ENCODE measurements around the gene RALGAPA2.

The RALGAPA2 gene

DNA sequence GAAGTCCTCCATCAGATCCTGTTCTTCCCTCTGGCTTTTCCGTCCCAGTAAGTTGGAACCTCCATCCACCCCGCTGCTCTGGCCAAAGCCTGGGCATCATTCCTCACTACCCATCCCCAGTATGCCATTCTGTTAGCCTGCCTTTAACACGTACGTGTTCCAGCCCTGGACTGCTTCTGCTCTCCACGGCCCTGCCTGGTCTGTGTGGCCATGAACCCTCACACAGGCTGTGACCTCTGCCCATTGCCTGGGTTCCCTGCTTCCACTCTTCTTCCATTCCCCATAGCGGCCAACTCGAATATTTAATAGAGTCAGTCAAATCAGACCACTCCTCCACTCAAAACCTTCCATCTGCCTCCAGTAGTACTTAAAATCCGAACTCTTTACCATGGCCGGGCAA lies 29.4 kb downstream of the RALGAPA2 start:
- no peak for DNase-seq

DNA sequence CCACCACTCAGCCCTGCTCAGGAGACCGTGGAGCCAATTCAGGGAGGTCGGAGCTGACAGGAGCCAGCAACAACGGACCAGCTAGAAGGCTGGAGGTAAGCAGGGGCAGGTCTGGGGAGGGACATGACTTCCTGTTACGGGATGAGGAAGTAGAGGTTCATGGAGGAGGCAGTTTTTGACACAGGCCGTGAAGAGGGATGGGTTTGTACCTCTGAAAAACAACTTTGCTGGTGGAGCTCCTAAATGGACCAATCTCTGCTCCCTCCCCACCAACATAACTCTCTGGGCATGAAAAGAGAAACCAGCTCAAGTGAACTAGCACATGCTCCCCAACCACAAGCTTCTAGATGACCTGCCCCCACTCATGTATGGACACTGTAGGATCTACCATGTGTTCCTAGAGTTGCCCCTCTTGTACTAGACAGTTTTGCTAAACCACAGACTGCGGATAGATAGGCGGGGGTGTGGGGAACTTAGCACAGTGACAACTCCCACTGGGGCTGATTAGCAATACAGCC lies 31.4 kb downstream of the RALGAPA2 start:
- no peak for DNase-seq

DNA sequence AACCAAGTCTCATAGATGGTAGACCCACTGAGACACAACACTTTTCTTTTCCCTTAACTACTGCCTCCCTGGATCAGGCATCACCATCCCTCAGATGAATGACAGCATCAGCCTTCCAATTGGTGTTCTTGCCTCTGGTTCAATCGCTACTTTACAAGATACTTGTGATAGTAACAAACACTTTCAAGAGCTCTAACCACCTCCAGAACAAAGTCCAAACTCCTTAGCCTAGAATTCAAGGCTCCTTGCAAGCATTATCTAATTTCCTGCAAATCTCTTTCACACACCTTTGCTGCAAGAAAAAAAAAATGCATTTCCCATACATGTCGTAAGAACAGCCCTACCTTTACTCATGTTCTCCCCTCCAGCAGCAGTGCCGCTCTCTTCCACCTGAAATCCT lies 33.1 kb downstream of the RALGAPA2 start:
- DNase-seq, result no peak

DNA sequence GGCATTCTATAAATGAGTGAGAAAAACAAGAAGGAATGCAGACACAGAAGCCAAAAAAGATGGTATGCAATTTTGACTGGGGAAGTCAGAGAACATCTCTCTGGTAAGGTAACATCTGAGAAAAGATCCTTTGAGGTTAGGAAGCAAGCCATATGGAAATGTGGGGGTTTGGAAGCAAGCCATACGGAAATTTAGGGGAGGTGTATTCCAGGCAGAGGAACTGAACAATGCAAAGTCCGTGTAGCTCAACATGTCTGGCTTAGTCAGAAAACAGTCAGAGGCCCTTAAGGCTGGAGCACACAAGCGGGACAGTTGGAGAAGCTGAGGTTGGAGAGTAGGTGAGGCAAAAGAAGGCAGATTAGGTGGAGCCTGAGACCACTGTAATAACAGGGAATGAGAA lies 35.3 kb downstream of the RALGAPA2 start:
- peak; percentile 5 for DNase-seq

DNA sequence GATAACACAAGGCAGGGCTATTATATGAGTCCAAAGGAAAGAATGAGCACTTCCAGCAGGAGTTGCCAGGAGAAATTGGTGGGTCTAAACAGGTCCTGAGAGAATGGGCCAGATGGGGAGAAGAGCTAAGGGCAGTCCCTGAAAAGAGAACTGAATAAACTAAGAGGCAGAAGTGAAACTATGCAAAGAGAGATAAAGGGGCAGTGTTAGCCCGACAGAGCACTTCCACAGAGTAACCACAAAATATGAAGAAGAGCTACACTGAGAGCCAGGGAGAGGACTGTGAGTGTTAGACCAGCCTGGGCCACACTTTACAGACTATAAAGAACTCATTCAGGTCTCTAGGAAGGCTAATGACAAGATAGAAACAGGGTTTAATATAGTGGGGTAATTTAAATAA lies 43.8 kb downstream of the RALGAPA2 start:
- DNase-seq, result no peak

DNA sequence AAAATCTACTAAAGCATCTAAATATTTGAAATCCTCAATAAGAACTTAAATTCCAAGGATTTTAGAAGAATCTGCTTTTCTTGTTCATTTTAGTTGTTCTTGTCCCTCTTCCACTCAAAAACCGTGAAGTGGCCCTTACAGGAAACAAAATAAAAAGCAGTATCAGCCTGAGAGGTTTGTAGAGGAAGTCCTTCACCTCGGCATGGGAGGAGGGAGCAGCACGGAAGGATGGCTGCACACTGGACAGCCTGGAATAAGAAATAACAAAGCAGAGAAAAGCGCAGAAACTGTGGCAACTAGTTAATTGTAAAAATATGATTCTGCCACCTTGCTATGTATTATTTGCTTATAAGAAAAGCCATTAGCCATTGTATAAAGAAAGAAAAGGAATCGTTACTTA lies 46.1 kb downstream of the RALGAPA2 start:
- peak; percentile 63 for DNase-seq

DNA sequence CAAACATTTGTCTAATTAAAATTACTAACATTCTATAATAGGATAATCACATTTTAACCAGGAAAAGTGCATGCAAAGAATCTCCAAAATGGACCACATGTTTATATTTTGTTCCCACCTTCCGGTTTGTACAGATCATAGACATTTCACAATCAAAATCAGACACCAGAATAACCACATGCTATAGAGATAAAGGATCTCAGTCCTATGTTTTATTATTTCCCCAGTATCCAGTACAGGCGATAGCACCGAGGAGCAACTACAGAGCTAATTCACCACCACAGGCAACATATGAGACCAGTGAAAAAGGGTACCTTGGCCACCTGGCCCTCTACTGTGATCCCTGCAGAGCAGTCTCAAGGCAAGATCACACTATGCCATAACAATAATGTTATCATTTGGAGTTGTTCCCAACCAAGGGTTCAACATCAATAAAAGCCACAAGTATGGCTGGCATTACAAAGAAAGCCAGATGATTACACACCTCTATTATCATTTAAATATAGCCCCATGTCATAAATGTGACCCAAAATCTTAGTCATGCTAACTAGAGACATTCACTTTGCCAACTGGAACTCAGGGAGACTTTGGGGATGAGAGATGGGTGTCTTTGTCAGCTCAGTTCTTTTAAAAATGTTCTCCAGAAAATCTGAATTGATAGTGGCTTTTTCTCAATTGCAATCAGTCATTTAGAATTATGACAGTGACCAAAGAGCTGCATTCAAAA lies 46.7 kb downstream of the RALGAPA2 start:
- DNase-seq, result no peak

DNA sequence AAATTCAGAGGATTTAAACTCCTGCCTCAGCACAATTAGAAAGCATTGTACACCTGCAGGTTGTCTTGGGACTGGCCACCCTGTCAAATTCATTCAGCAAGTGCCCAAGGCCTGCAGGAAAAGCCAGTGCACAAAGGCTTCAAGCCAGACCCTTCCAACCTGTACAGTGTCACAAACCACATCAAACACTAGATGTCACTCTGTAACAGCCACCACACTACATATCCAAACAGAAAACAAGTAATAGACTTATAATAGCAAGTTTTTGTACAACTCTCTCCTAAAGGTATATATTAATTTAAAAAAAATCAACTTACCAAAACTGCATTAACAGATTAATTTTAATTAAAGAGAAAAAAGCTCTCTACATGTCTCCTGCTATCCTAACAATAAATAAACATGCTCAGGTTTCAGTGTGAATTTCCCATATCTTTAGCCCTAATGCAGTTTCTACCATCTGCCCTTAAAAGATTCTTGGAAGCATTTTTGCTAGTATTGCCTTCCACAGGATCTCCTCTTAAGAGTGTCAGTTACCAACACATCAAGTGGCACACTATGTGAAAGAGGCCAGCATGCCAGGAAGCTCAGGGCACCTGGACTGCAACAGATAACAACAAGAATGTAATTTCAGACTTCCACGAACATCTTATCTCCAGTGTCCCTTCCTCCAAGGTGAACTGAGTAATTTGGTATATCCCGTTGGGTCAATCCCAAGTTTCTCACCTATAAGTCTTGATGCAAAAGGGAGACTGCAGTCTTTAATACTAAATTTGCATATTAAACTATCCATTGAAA lies 47.5 kb downstream of the RALGAPA2 start:
- peak; percentile 68 for DNase-seq

DNA sequence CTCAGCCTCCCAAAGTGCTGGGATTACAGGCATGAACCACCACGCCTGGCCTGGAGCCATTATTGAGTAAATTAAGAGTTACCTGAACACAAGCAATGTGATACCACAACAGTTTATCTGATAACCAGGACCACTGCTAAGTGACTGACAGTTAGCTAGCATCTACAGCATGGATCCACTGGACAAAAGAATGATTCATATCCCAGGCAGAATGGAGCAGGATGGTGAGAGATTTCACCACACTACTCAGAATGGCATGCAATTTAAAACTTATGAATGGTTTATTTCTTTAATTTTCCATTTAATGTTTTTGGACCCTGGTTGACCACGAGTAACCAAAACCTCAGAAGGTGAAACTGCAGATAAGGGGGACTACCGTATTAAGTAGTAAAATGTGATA lies 48.6 kb downstream of the RALGAPA2 start:
- DNase-seq, result no peak

DNA sequence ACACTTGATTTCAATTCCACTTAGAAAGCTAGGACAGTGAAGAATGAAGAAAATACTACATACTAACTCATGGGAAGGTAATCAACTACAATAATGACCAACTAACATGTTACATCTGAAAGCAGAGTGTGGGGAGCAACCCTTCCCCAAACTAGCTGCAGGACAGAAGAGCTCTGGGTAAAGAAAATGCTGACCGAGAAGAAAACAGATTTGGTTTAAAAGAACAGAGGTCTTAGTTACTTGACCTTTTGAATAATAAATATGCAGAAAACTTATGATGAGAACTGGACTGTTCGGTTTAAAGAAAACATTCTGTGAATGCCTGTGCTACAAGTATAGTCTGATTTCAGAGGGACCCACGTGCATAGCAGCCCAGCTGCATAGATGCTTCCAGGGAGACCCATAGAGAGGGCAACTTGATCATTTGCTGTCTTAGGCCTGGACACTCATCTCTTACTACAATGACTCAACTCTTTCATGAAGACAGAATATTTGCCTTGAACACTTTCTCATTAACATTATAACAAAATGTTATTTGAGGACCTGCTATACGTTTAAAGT lies 53.5 kb downstream of the RALGAPA2 start:
- DNase-seq, result no peak

DNA sequence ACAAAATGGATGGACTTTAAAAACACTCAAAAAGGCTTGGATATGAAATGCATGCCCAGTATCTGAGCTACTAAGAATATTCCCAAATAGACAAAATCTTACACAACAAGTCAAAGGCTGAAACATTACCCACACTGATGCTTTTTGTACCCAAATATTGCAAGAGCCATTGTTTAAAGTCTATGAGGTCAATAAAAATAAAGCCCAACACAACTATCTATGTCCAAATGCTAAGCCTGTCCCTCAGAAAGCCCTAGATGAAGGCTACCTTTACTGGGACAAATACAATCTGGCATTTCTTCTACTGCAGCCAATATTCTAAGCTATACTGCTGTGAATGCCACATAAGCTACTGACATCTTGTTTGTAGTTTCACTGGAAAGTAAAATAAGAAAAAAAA lies 54.3 kb downstream of the RALGAPA2 start:
- DNase-seq, result no peak

DNA sequence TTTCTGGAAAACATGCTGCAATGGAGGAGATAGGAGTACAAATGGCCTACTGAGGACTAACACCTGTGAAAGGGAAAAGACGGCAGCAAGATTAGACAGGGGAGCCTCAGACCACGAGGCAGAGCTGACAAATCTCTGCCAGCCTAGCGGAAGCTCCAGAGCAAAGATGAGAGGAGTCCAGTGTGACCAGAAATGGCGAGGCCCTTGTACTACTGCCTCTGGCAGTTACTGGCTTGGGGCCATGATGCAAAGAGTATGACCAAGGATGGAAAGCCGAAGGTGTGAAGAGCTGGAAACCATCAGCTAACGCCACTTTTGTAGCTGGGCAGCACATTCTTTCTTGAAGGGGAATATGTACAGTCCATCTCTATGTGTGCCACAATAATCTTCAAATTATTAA lies 55.4 kb downstream of the RALGAPA2 start:
- DNase-seq, result no peak

DNA sequence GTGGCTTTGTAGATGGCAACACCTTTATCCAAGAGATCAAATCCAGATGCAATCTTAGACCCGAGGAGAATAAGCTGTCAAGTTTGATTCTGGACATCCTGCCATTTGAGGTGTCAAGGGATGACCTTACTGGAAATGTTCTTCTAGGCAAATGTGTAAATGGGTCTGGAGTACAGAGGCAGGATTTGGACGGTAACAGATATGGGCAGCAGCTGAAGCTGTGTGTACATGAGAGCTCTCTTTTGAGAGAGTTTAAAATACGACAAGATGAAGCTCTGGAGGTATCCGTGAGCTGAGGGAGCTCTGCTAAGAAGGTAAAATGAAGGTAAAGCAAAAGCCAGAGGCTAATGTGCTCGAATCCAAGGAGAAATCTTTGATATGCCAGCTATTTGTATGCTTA lies 56.6 kb downstream of the RALGAPA2 start:
- no peak for DNase-seq

DNA sequence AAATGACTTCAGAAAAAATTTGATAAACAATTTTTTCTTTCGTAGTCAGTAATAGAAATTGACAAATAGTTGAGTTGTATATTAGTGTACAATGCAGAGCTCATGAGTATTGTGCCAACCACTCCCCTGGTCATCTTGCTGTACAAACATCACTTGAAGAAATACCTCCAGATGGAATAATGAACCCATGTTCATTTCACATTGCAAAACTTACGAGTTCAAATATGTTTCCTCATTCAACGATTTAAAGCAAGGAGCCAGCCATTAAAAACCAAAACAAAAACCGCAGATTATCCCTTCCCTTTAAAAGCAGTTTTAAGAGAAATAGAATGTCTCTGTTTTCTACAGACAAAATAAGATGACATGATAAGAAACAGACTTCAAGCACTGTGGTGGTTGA lies 62.5 kb downstream of the RALGAPA2 start:
- DNase-seq, result no peak

DNA sequence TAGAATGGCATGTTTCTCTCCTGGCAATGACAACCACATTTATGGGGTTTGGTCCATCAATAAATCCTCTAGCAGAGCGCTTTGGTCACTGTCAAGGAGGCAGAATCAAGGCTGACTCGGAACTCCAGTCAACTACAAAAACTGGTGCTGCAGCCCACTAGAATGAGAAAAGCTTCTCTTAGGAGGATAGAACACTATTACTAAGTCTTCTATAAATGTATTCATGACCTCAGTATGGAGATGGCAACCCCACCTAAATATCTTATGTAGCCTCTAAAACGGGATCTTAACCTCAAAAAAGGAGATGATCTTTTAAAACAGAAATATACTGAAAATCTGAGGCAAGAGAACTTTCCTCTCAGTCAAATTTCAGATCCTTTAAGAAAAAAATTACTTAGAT lies 68.5 kb downstream of the RALGAPA2 start:
- DNase-seq, result no peak

DNA sequence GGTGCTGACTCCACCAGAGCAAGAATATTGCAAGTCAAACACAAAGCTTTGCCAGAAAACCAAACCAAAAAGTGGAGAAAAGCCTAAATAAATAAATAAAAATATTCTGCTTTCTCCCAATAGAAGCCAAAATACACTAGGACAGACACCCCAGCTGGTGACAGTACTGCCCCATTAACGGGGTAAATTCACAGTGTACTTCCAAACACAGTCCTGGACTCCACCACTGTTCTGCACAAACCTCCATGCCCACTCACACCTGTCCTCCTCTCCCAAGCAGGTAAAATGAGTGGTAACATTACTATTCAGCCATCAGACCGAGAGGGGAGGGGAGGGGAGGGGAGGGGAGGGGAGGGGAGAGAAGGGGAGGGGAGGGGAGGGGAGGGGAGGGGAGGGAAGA lies 70.7 kb downstream of the RALGAPA2 start:
- no peak for DNase-seq

DNA sequence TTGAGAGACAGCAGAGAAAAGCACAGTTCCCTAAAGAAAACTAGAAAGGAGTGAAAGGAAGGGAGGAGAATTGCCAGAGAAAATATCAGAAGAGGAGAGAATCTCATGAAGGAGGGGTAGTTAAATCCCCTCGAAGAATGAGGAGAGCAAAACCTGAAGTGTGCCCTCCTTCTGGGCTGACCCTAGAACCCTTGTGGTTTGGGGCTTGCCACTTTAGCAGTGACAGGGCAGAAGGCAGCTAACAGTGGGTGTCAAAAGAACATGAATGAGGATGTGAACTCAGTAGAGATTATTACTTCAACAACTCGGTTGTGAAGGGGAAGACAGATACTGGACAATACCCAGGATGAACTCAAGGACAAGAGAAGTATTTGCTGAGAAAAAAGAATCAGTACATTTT lies 73.6 kb downstream of the RALGAPA2 start:
- DNase-seq, result no peak

DNA sequence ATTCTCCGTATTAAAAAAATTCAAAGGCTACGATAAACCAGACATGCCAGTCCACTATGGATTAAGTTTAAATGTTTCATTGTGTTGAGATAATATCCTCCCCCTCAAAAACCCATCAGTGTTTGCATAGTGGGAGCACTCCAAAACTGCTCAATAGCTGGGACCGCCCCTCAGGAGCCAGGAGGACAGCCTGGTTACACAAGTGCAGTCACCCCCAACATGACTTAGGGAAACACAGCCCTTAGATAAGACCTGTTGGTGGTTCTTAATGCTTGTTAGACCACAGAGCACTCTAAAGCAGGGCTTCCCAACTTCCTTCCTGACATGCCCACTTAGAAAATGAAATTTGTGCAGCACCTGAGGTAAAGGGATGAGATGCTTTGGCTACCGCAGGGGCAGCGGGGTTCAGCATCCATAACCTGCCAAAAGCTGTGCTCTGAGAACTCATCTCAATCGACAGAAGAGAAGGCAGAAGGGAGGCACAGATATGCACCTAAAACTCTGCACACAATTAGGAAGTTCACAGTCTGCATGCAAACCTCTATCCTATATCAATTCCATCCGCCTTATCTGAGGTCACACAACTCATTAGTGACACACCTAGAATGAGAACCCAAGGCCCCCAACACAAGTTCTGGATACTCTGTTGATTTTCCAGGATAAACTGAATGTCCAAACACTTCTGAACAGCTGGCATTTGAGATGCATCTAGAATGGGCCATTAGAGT lies 74.3 kb downstream of the RALGAPA2 start:
- DNase-seq, result no peak

DNA sequence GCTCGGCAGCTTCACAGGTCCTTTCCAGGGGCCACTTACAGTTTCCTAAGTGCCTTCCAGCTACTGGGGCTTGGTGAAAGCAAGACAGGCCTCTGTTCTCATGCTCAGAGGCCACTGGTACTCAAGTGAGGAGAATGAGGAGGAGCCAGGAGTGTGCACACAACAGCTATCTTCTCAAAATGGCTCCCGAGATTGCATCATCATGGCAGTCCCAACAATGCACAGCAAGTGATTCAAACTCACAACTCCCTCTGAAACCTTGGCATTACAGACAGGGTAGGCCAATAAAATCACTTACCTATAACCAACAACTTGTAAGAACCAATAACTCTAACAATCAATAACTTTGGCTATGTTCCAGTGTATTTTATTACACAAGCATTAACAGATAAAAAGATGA lies 77.4 kb downstream of the RALGAPA2 start:
- no peak for DNase-seq

DNA sequence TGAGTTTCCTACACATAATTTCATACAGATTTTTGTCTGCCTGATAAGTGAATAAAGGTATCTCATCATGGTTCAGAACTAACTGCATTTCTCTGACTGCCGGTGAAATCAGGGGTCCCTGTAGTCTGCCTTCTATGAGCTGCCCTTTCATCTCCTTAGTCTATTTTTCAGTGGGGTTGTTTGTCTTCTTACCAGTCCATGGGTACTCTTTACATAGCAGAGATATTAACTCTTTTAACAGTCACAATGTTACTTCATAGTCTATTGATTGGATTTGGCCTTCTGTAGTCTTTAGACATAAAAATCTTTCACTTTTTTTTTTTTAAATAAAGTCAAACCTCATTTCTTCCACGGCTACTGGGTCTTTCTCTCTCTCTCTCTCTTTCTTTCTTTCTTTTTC lies 79.8 kb downstream of the RALGAPA2 start:
- no peak for DNase-seq

DNA sequence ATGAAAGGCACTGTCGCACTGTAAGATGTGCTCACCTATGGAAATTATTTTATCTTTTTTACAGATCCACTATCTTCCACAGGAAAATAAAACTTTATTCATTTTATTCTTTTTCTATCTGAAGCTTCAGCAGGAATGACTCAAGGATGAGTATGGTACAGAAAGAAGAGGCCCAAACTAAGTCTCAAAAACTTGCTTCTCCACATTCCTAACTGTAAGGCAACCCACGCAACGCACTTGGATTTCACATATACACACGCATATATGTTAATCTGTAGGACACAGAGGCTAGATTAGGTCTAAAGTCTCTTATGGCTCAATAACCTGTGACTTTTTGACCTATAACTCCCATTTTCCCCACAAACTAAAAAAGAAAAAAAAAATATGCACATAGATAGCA lies 81.9 kb downstream of the RALGAPA2 start:
- DNase-seq, result no peak

DNA sequence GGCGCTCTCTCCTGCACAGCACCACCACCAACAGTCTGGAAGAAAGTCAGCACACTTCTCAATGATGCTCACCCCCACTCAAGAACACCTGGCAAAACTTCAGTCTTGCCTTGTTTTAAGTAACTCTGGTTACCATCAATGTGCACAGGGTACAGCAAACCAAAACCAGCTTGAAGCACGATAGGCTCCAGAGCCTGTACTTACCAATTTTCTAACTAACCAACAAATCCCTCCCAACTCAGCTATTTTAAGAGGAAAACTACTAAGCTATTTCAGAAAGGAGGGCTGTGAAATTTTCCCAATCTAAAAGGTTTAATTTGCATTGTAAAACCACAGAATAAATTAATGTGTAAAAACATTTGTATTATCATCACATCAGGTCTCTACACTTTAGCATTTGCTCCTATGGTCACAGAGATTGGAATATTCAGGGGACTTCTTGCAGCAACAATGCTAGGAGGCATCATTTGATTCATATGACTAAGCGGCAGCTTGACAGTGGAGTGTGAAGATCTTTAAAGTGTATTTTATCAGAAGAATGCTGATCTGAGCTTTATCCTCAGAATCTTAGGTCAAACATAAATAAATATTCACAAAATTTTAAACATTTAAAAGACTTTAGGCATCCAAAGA lies 82.8 kb downstream of the RALGAPA2 start:
- DNase-seq, result no peak

DNA sequence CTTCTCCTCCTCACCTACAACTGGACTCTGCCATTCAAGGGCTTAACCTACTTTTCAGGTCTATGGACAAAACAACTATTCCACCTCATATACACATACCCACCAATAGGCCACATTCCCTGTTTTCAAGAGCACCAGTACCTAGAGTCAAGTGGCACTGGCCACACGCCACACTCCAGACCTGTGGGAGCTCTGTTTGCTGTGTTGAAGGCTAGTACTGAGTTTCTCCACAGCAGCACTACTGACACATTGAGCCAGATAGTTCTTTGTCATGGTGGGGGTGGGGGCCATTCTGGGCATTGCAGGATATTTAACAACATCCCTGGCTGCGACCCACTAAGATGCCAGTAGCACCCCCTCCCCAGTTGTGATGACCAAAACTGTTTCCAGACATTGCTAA lies 84.1 kb downstream of the RALGAPA2 start:
- DNase-seq, result no peak
